Measurements from ENCODE around the gene FRMD4A. TPM values are rescaled to one million over a fixed set of nuclear protein-coding genes. Genes with fewer than 3 reads are reported as not detected.

FRMD4A gene
- total RNA-seq, 2 donors from 2014 or later, result 1.5 to 2.1 TPM

DNA sequence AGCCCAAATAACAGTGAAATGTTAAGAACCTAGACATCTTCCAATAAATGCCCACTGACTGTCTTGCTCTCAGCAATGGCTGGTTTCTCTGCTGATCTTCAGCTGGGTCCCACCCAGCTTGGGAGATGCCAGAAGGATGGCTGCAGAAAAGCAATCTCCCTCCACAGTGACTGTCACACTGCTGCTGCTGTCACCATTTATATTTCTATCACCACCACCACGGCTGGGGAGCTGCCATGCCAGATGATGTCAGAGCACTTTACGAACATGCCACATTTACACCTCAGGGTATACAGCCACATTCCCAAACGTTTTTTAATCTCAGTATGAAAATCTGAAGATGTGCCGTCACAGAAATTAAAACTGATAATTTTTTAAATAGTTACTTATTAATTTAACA is 29.8 kb upstream of the FRMD4A start:
- no peak overlapping the region for H3K27ac Mint-ChIP-seq
- ATAC-seq (no peak), DNase-seq (ENCODE audit: low spot score) (no peak)
- no peak overlapping the region for H3K4me3 Mint-ChIP-seq
- no peaks in the 10 kb centered on the region for H3K9me3 Mint-ChIP-seq
- H3K36me3 Mint-ChIP-seq, result no peaks in the 10 kb centered on the region
- H3K27me3 Mint-ChIP-seq, result peaks cover 18 to 24% of the 10 kb centered on the region in 2 donors
- no peaks in the 10 kb centered on the region for H3K4me1 Mint-ChIP-seq (ENCODE audit: low read depth in 2 of 2)

GRCh38 chr10:14358886-14359573 is 28.3 kb upstream of the FRMD4A start:
- Mint-ChIP-seq H3K4me3 (no peak overlapping the region), H3K27ac (no peak overlapping the region)

GRCh38 chr10:14356921-14357320 is 26.2 kb upstream of the FRMD4A start:
- H3K9me3 Mint-ChIP-seq, result no peaks in the 10 kb centered on the region
- ATAC-seq (no peak), DNase-seq (ENCODE audit: low spot score) (no peak)
- H3K4me3 Mint-ChIP-seq, result no peak overlapping the region
- H3K4me1 Mint-ChIP-seq (ENCODE audit: low read depth in 2 of 2), result no peaks in the 10 kb centered on the region
- peaks cover 28 to 37% of the 10 kb centered on the region in 2 donors for H3K27me3 Mint-ChIP-seq
- H3K36me3 Mint-ChIP-seq, result no peaks in the 10 kb centered on the region
- H3K27ac Mint-ChIP-seq, result no peak overlapping the region

More at GRCh38 chr10:14358886-14359573, 28.3 kb upstream of the FRMD4A start:
- peaks cover 23 to 28% of the 10 kb centered on the region in 2 donors for H3K27me3 Mint-ChIP-seq
- no peaks in the 10 kb centered on the region for H3K36me3 Mint-ChIP-seq
- DNase-seq (ENCODE audit: low spot score) (no peak), ATAC-seq (no peak)
- H3K4me1 Mint-ChIP-seq (ENCODE audit: low read depth in 2 of 2), result no peaks in the 10 kb centered on the region
- H3K9me3 Mint-ChIP-seq, result no peaks in the 10 kb centered on the region

DNA sequence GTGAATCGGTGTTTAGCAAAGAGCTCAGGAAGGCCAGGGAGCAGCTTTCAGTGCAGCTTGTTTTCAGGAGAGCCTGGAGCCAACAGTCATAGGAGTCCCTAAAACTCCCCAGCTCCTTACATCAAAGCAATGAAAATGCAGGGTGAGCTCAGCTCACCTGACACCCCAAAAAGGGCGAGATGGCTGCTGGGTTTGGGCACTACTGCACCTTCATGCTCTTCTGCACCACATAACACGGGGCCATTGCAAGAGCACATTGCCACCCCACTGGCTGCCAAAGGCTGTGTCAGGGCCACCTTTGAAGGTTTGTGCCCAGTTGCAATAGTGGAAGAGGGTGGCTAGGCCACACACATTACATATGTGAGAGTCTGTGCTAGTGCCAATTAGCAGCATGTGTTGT is 25.0 kb upstream of the FRMD4A start:
- Mint-ChIP-seq H3K27me3 (peaks cover 26 to 29% of the 10 kb centered on the region in 2 donors), H3K9me3 (no peaks in the 10 kb centered on the region), H3K27ac (no peak overlapping the region), H3K4me3 (no peak overlapping the region), H3K4me1 (ENCODE audit: low read depth in 2 of 2) (no peaks in the 10 kb centered on the region), H3K36me3 (no peaks in the 10 kb centered on the region)
- DNase-seq (ENCODE audit: low spot score) (no peak), ATAC-seq (no peak)

DNA sequence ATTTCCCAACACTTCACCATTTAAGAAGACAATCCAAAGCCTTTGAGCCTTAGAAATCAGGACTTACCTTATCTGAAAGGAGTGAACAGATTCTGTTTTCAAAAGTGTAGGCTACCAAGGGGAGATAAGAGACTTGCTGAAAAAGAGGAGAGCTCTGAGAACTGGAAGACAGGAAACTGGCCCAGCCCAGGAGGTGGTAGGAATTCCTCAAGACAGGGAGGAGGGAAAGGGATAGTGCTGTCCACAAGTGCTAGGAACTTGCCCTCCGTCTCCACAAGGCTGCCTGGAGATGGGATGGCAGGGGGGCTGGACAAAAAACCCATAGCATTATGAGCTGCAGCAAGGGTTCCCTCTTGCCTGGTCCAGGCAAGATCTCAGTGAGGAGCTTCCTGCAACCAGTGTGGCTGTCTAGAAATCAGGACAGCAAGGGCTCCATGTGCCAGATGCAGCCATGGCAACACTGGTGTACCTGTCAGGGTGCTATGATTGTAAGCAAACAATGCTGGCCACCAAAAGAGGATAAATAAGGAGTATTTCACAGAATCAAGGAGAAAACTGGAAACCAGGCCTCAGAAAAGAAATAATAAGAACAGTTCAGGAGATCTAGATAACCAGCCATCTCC is 22.7 kb upstream of the FRMD4A start:
- no peaks in the 10 kb centered on the region for H3K9me3 Mint-ChIP-seq
- H3K4me3 Mint-ChIP-seq, result no peak overlapping the region
- ATAC-seq (peak in 1 of 2 donors; percentile 30), DNase-seq (ENCODE audit: low spot score) (no peak)
- peaks cover 30 to 44% of the 10 kb centered on the region in 2 donors for H3K27me3 Mint-ChIP-seq
- H3K36me3 Mint-ChIP-seq, result no peaks in the 10 kb centered on the region
- no peaks in the 10 kb centered on the region for H3K4me1 Mint-ChIP-seq (ENCODE audit: low read depth in 2 of 2)
- H3K27ac Mint-ChIP-seq, result no peak overlapping the region

GRCh38 chr10:14350006-14350405 is 19.3 kb upstream of the FRMD4A start:
- peaks cover 34 to 46% of the 10 kb centered on the region in 2 donors for H3K27me3 Mint-ChIP-seq
- no peaks in the 10 kb centered on the region for H3K4me1 Mint-ChIP-seq (ENCODE audit: low read depth in 2 of 2)
- no peak for DNase-seq (ENCODE audit: low spot score)
- no peak for ATAC-seq
- no peaks in the 10 kb centered on the region for H3K36me3 Mint-ChIP-seq
- H3K4me3 Mint-ChIP-seq, result no peak overlapping the region
- no peak overlapping the region for H3K27ac Mint-ChIP-seq
- H3K9me3 Mint-ChIP-seq, result no peaks in the 10 kb centered on the region

GRCh38 chr10:14349081-14349480 is 18.4 kb upstream of the FRMD4A start:
- Mint-ChIP-seq H3K4me3 (no peak overlapping the region), H3K27ac (no peak overlapping the region), H3K9me3 (no peaks in the 10 kb centered on the region), H3K4me1 (ENCODE audit: low read depth in 2 of 2) (no peaks in the 10 kb centered on the region), H3K27me3 (peaks cover 30 to 43% of the 10 kb centered on the region in 2 donors), H3K36me3 (no peaks in the 10 kb centered on the region)
- DNase-seq (ENCODE audit: low spot score), result no peak
- no peak for ATAC-seq

DNA sequence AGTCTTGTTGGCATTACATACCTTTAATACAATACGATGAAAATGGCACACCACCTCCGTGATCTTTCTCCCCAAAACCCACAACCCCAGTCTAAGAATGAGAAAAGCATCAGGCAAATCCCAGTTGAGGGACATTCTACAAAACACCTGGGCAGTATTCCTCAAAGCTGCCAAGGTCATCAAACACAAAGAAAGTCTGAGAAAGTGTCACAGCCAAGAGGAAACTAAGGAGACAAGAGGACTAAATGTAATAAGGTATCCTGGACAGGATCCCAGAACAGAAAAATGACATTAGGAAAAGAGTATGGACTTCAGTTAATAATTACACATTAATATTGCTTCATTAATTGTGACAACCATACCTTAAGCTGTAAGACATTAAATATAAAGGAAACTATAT is 14.5 kb upstream of the FRMD4A start:
- no peak overlapping the region for H3K4me3 Mint-ChIP-seq
- no peak overlapping the region for H3K27ac Mint-ChIP-seq
- no peaks in the 10 kb centered on the region for H3K4me1 Mint-ChIP-seq (ENCODE audit: low read depth in 2 of 2)
- no peaks in the 10 kb centered on the region for H3K9me3 Mint-ChIP-seq
- no peak for ATAC-seq
- H3K27me3 Mint-ChIP-seq, result peaks cover 29 to 45% of the 10 kb centered on the region in 2 donors
- no peak for DNase-seq (ENCODE audit: low spot score)
- no peaks in the 10 kb centered on the region for H3K36me3 Mint-ChIP-seq

DNA sequence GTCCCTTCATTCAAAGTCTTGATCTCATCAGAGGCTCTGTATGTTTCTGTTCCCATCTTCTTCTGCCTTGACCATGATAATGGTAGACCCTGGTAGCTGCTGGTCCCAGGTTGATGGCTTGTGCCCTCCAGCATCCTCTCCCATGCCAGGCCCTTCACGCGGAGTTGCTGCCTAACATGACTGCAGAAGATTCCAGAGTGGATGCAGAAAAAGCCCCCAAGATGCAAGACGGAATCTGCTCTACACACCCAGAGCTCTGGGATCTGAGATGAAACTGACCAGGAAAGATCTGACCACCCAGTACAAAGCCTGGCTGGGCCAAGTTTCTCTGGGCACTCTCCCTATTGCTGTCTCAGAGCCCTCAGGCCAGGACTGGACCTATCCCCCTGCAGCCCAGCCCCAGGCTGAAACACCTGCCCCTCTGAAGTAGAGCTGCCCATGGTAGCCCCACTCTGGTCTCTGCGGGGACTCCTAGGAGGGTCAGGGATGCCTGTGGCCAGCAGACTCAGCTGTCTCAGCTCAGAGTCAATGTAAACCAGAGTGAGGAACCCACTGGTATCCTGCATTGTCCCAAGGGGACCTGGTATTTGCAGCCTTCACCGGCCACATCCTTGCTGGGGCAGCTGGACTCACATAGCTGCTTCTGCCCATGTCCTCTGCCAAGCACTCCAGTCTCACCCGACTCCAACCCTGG is 9.5 kb upstream of the FRMD4A start:
- no peaks in the 10 kb centered on the region for H3K4me1 Mint-ChIP-seq (ENCODE audit: low read depth in 2 of 2)
- H3K9me3 Mint-ChIP-seq, result no peaks in the 10 kb centered on the region
- H3K4me3 Mint-ChIP-seq, result no peak overlapping the region
- H3K36me3 Mint-ChIP-seq, result no peaks in the 10 kb centered on the region
- H3K27me3 Mint-ChIP-seq, result peaks cover 24 to 39% of the 10 kb centered on the region in 2 donors
- ATAC-seq (peak; percentile 43 to 61), DNase-seq (ENCODE audit: low spot score) (no peak)
- H3K27ac Mint-ChIP-seq, result no peak overlapping the region

DNA sequence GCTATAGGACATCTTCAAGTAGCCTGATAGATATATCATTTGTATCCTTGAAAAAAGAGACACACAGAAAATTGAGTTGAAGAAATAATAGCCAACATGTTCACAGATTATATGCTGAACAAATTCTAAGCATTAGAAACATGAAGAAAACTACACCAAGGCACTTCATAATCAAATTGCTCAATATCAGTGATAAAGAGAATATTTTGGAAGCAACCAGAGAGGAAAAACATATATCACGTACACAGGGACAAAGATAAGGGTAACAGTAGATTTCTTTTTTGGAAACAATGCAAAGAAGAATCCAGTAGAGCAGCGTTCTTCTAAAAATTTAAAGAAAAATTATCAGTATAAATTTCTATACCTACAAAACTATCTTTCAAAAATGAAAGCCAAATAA is 6.0 kb upstream of the FRMD4A start:
- ATAC-seq (no peak), DNase-seq (ENCODE audit: low spot score) (no peak)
- H3K4me1 Mint-ChIP-seq (ENCODE audit: low read depth in 2 of 2), result no peaks in the 10 kb centered on the region
- no peaks in the 10 kb centered on the region for H3K9me3 Mint-ChIP-seq
- H3K36me3 Mint-ChIP-seq, result no peaks in the 10 kb centered on the region
- H3K4me3 Mint-ChIP-seq, result no peak overlapping the region
- H3K27ac Mint-ChIP-seq, result no peak overlapping the region
- peaks cover 26 to 40% of the 10 kb centered on the region in 2 donors for H3K27me3 Mint-ChIP-seq

GRCh38 chr10:14334771-14335170 is 4.0 kb upstream of the FRMD4A start:
- Mint-ChIP-seq H3K27me3 (peaks cover 29 to 49% of the 10 kb centered on the region in 2 donors), H3K9me3 (no peaks in the 10 kb centered on the region), H3K36me3 (no peaks in the 10 kb centered on the region), H3K4me1 (ENCODE audit: low read depth in 2 of 2) (no peaks in the 10 kb centered on the region), H3K27ac (no peak overlapping the region), H3K4me3 (no peak overlapping the region)
- DNase-seq (ENCODE audit: low spot score) (no peak), ATAC-seq (no peak)

- ATAC-seq (no peak), DNase-seq (ENCODE audit: low spot score) (no peak)
- H3K27me3 Mint-ChIP-seq, result peaks cover 32 to 60% of the 10 kb centered on the region in 2 donors
- no peaks in the 10 kb centered on the region for H3K4me1 Mint-ChIP-seq (ENCODE audit: low read depth in 2 of 2)
- H3K36me3 Mint-ChIP-seq, result no peaks in the 10 kb centered on the region
- no peaks in the 10 kb centered on the region for H3K9me3 Mint-ChIP-seq
- H3K4me3 Mint-ChIP-seq, result no peak overlapping the region
- no peak overlapping the region for H3K27ac Mint-ChIP-seq
Observed at GRCh38 chr10:14333606-14334005, 2.9 kb upstream of the FRMD4A start.

DNA sequence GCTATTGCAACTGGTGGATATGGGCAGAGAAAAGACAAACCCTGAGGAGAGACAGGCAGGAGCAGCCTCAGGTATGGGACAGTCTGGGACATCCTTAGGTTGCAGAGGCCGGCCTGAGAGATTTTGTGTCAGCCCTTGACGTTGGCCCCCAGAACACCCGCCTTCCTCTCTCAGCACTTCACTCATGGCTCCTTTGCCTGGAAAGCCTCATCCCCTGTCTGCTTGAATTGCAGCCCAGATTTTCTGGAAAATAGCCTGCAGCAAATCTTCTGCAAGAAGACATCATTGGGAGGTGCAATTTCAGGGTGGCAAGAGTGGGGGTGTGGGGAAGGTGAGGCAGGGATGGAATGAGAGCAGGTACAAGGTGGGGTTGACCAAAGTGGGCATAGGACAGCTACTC is 2.2 kb upstream of the FRMD4A start:
- Mint-ChIP-seq H3K4me1 (ENCODE audit: low read depth in 2 of 2) (no peaks in the 10 kb centered on the region), H3K36me3 (no peaks in the 10 kb centered on the region), H3K9me3 (no peaks in the 10 kb centered on the region), H3K4me3 (no peak overlapping the region), H3K27me3 (peaks cover 32 to 63% of the 10 kb centered on the region in 2 donors), H3K27ac (no peak overlapping the region)
- DNase-seq (ENCODE audit: low spot score) (no peak), ATAC-seq (no peak)

GRCh38 chr10:14329746-14330173 is 964 bp downstream of the FRMD4A start:
- ATAC-seq (peak in 1 of 2 donors; percentile 28), DNase-seq (ENCODE audit: low spot score) (no peak)
- Mint-ChIP-seq H3K36me3 (no peaks in the 10 kb centered on the region), H3K27ac (no peak overlapping the region), H3K4me1 (ENCODE audit: low read depth in 2 of 2) (no peaks in the 10 kb centered on the region), H3K4me3 (no peak overlapping the region), H3K27me3 (peaks cover 34 to 61% of the 10 kb centered on the region in 2 donors), H3K9me3 (no peaks in the 10 kb centered on the region)
